Endodermal cell (in vitro differentiated cells): ENCODE results near the gene CUEDC1. TPM values are rescaled to one million over a fixed set of nuclear protein-coding genes. Genes with fewer than 3 reads are reported as not detected.

ENCODE experiments used
- DNase-seq: peaks from one replicate; pipeline ENCODE4 v3.0.0-alpha.2; 2017
- H3K27ac ChIP-seq: 2 replicates; pipeline ENCODE4 v1.5.1; 2013; ENCODE audit warnings: mild to moderate bottlenecking, low read depth, low read length, moderate library complexity
- H3K27me3 ChIP-seq: 2 replicates; pipeline ENCODE4 v1.6.1; 2013; ENCODE audit warnings: mild to moderate bottlenecking, low read length, moderate library complexity; ENCODE audit not compliant: insufficient read depth, control insufficient read depth, poor library complexity, severe bottlenecking
- H3K36me3 ChIP-seq: 2 replicates; pipeline ENCODE4 v1.7.0; 2013; ENCODE audit warnings: mild to moderate bottlenecking, low read length, moderate library complexity; ENCODE audit not compliant: control insufficient read depth, insufficient read depth
- H3K4me1 ChIP-seq: one replicate; pipeline ENCODE4 v1.7.0; 2013; ENCODE audit warnings: low read length; ENCODE audit not compliant: control insufficient read depth, insufficient read depth
- H3K4me3 ChIP-seq: 2 replicates; pipeline ENCODE4 v1.5.1; 2013; ENCODE audit warnings: mild to moderate bottlenecking, low read length, moderate library complexity
- H3K9ac ChIP-seq: 2 replicates; pipeline ENCODE4 v1.6.1; 2013; ENCODE audit warnings: mild to moderate bottlenecking, low read length, moderate library complexity; ENCODE audit not compliant: poor library complexity, severe bottlenecking; ENCODE audit errors: extremely low read depth
- H3K9me3 ChIP-seq: 2 replicates; pipeline ENCODE4 v1.6.1; 2013; ENCODE audit warnings: mild to moderate bottlenecking, low read length, moderate library complexity; ENCODE audit not compliant: control insufficient read depth
- H3K27ac Mint-ChIP-seq: 2 replicates; pipeline ENCODE4 v1.8.0; 2020; ENCODE audit warnings: mixed read lengths
- H3K27me3 Mint-ChIP-seq: 2 replicates; pipeline ENCODE4 v1.8.0; 2021; ENCODE audit warnings: mild to moderate bottlenecking, mixed read lengths; ENCODE audit not compliant: insufficient read depth
- H3K36me3 Mint-ChIP-seq: 2 replicates; pipeline ENCODE4 v1.8.0; 2020; ENCODE audit warnings: low read depth, mixed read lengths
- H3K4me1 Mint-ChIP-seq: 2 replicates; pipeline ENCODE4 v1.8.0; 2020; ENCODE audit warnings: mixed read lengths
- H3K4me3 Mint-ChIP-seq: 2 replicates; pipeline ENCODE4 v1.8.0; 2020; ENCODE audit warnings: mild to moderate bottlenecking, moderate library complexity, mixed read lengths
- H3K9me3 Mint-ChIP-seq: 2 replicates; pipeline ENCODE4 v1.8.0; 2020; ENCODE audit warnings: mild to moderate bottlenecking, mixed read lengths
- CTCF ChIP-seq: fragments of 200-600 bp; sonication (generic); conservative IDR thresholded peaks from 2 replicates; pipeline ENCODE4 v1.5.0; 2021; ENCODE audit warnings: antibody characterized with exemption, mild to moderate bottlenecking
- WGBS, 2 experiments: methylation state at CpG; one replicate each; pipeline versions ENCODE4 v1.1.5 to v1.1.7; 2013; ENCODE audit warnings: missing lambda C conversion rate in 2 of 2, mixed read lengths in 1 of 2; ENCODE audit not compliant: insufficient coverage in 1 of 2, insufficient read length in 1 of 2; 5-methylcytosine and 5-hydroxymethylcytosine counted together
- total RNA-seq, 2 donors: library from RNA; stranded (reverse); fragmentation: NEBNext Ultra II Directional in 1 of 2; extraction: Animal tissue kit (Norgen Biotek cat#: 25700) in 1 of 2; gene quantifications; 2 replicates in 1 of 2; 3 replicates in 1 of 2; pipeline ENCODE4 v1.2.1, GENCODE V29; 2021

Gene CUEDC1
- total RNA-seq, 2 donors from 2014 or later, result 11.0 to 18.7 TPM

GRCh38 chr17:58002154-58002948, 47.1 kb upstream of the CUEDC1 start:
- peaks cover 40% of the 10 kb centered on the region for H3K4me1 Mint-ChIP-seq
- H3K36me3 Mint-ChIP-seq, result peaks cover 69% of the 10 kb centered on the region
- WGBS, 2 experiments, result 87 to 98% methylated on average over 4 of the region's 4 CpGs

GRCh38 chr17:58001461-58002124, 46.4 kb upstream of the CUEDC1 start:
- Histone ChIP-seq H3K27ac (no peak overlapping the region), H3K9ac (no peak overlapping the region), H3K27me3 (no peaks in the 10 kb centered on the region), H3K36me3 (peaks cover 94% of the 10 kb centered on the region), H3K4me3 (peak overlapping the region; percentile 10), H3K4me1 (peaks cover 15% of the 10 kb centered on the region), H3K9me3 (no peaks in the 10 kb centered on the region)
- WGBS, 2 experiments, result 96% methylated on average over 1 of the region's 1 CpG; no CpG with 5 or more reads in 1 of the 2 experiments
- TF ChIP-seq CTCF, result no peak
- no peak for DNase-seq
- Mint-ChIP-seq H3K4me3 (no peak overlapping the region), H3K27ac (no peak overlapping the region), H3K9me3 (no peaks in the 10 kb centered on the region), H3K36me3 (peaks cover 71% of the 10 kb centered on the region), H3K27me3 (no peaks in the 10 kb centered on the region), H3K4me1 (peaks cover 43% of the 10 kb centered on the region)

More at GRCh38 chr17:58002154-58002948, 47.1 kb upstream of the CUEDC1 start:
- Histone ChIP-seq H3K27me3 (no peaks in the 10 kb centered on the region), H3K27ac (no peak overlapping the region), H3K4me1 (peaks cover 15% of the 10 kb centered on the region), H3K36me3 (peaks cover 87% of the 10 kb centered on the region), H3K9me3 (no peaks in the 10 kb centered on the region), H3K4me3 (peak overlapping the region; percentile 10), H3K9ac (no peak overlapping the region)
- no peak for DNase-seq
- H3K9me3 Mint-ChIP-seq, result no peaks in the 10 kb centered on the region
- no peaks in the 10 kb centered on the region for H3K27me3 Mint-ChIP-seq
- H3K4me3 Mint-ChIP-seq, result no peak overlapping the region
- no peak for TF ChIP-seq CTCF
- no peak overlapping the region for H3K27ac Mint-ChIP-seq

GRCh38 chr17:57999496-58000017, 44.3 kb upstream of the CUEDC1 start:
- Mint-ChIP-seq H3K4me3 (no peak overlapping the region), H3K27ac (no peak overlapping the region)

More at GRCh38 chr17:57999496-58000017, 44.3 kb upstream of the CUEDC1 start:
- H3K9me3 Mint-ChIP-seq, result no peaks in the 10 kb centered on the region
- TF ChIP-seq CTCF, result peak; percentile 92
- no peaks in the 10 kb centered on the region for H3K27me3 Mint-ChIP-seq
- no peak for DNase-seq
- H3K4me3 ChIP-seq, result no peak overlapping the region
- H3K27me3 ChIP-seq, result no peaks in the 10 kb centered on the region
- H3K36me3 ChIP-seq, result peaks cover 82% of the 10 kb centered on the region
- peaks cover 51% of the 10 kb centered on the region for H3K36me3 Mint-ChIP-seq
- 100% methylated on average over 1 of the region's 1 CpG; no CpG with 5 or more reads in 1 of the 2 experiments for WGBS, 2 experiments
- H3K27ac ChIP-seq, result no peak overlapping the region
- peaks cover 16% of the 10 kb centered on the region for H3K4me1 ChIP-seq
- no peak overlapping the region for H3K9ac ChIP-seq
- H3K4me1 Mint-ChIP-seq, result peaks cover 42% of the 10 kb centered on the region
- no peaks in the 10 kb centered on the region for H3K9me3 ChIP-seq
